Ovary (tissue), 3 donors: ENCODE measurements around the gene HIPK4.

Source experiments
- CTCF ChIP-seq, 3 donors: fragments of 450-650 bp in 2 of 3; fragments of 200-600 bp in 1 of 3; IDR thresholded peaks; one replicate each; pipeline versions ENCODE4 v1.5.1 to v1.8.0; 2016 to 2022; ENCODE audit warnings: antibody characterized with exemption in 3 of 3, mild to moderate bottlenecking in 1 of 3
- EP300 ChIP-seq: sonication (generic); formaldehyde crosslinking; IDR thresholded peaks from one replicate; pipeline ENCODE4 v1.6.1; 2017; ENCODE audit warnings: antibody characterized with exemption
- POLR2A ChIP-seq: fragments of 450-650 bp; IDR thresholded peaks from one replicate; pipeline ENCODE4 v1.6.1; 2017; ENCODE audit warnings: antibody characterized with exemption, mild to moderate bottlenecking, moderate library complexity
- donor health status: DM: no; HTN: no; CAD: no.

DNA sequence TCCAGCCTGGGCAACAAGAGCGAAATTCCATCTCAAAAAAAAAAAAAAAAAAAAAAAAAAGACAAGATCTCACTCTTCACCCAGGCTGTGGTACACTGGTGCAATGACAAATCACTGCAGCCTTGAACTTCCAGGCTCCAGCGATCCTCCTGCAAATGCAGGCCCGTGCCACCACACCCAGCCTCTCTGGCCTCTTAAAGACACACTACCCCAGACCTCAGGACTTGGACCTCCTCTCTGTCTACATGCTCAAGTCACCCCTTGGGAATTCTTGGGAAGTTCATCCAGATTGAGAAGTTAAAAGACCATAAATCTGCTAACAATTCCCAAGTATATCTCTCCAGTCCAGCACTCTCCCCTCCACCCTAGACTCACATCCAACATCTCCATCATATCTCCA lies 10.6 kb upstream of the HIPK4 start:
- no peak for TF ChIP-seq CTCF (IDR thresholded peaks at IDR 0.05)
- no peak for TF ChIP-seq POLR2A
- no peak for TF ChIP-seq EP300
